Stimulated activated CD4-positive, alpha-beta T cell treated with anti-CD3 and anti-CD28 coated beads, Interleukin-12 subunit alpha, Interleukin-12 subunit beta, amount 100 ng/mL, for 48 hours (primary cell): Measurements from ENCODE around the gene TCHP.
"Not testable (repeated sequence)": the region's sequence is repeated elsewhere in the genome, so short reads cannot be mapped to it uniquely, and the experiment has no call there.

ENCODE experiments used
- DNase-seq, 3 donors: peaks; one replicate each; pipeline ENCODE4 v3.0.0-alpha.2; 2020; ENCODE audit warnings: low read depth in 2 of 3, low spot score in 1 of 3

TCHP gene

DNA sequence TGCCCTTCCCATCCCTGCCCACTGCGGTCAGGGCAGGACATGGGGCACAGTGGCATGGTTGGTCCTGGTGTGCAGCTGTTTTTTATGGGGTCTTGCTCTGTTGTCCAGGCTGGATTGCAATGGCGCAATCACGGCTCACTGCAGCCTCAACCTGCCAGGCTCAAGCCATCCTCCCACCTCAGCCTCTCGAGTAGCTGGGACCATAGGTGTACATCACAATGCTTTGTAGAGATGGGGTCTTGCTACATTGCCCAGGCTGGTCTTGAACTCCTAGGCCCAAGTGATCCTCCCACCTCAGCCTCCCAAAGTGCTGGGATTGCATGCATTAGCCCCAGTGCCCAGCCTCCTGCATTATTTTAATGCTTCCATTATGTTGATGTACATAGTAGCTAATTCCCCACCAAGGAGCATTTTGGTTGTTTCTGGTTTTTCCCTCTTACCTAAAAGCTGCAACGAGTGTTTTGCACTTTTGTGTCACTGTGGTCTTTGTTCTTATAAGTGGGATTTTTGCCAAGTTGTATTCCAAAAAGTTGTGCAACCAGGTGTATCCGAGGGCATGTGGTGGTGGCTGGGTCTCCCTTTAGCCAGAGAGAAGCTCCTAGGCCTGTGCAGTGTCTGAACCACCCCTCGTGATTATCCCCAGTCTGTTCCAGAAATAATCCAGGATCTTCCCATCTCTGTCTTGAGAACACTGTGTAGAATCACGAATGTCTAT is 10.3 kb downstream of the TCHP start:
- DNase-seq = no peak

DNA sequence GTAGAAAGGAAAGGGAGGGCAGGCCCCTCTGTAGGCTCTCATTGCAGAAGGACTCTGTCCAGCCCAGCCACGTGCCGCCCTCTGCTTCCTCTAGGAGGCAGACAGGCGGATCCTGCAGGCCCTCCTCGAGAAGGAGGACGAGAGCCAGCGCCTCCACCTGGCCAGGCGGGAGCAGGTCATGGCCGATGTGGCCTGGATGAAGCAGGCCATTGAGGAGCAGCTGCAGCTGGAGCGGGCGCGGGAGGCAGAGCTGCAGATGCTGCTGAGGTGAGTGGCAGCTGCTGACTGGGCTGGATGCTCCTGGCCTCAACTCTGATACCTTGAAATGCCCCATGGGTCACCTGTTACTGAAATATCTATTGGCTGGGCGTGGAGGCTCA is 10.9 kb downstream of the TCHP start:
- DNase-seq = peak in 1 of 3 donors; percentile 21

DNA sequence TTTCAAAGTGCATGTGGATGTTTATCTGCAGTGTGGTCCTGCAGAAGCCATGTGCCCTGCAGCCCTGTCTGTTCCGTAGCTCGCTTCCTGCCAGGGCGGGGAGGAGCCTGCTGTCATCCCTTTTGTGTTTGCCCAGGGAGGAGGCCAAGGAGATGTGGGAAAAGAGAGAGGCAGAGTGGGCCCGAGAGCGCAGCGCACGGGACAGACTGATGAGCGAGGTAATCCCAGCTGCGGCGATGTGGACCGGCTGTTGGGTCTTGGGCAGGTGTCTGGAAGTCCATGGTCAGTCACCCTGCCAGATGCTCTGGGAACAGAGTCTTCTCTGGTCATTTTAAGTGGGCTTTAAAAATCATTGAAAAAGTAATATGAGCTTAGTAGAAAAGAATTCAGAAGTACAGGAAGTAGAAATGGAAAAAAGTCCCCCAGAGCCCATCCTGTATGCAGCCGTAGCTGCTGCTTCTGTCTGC is 12.8 kb downstream of the TCHP start:
- no peak for DNase-seq

DNA sequence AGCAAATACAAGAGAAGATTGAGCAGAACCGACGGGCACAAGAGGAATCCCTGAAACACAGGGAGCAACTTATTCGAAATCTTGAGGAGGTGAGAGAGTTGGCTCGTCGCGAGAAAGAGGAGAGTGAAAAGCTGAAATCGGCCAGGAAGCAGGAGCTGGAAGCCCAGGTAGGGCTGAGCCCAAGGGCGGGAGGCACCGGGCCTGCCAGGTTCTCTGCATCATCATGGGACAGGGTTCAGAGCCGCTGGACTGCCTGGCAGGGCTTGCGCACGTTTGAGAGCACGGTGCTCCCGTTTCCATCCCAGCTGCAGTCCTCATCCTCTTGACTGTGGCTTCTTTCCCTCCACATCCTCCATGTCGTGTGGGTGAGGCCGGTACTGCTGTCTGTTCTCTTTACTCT is 14.4 kb downstream of the TCHP start:
- DNase-seq = no peak

DNA sequence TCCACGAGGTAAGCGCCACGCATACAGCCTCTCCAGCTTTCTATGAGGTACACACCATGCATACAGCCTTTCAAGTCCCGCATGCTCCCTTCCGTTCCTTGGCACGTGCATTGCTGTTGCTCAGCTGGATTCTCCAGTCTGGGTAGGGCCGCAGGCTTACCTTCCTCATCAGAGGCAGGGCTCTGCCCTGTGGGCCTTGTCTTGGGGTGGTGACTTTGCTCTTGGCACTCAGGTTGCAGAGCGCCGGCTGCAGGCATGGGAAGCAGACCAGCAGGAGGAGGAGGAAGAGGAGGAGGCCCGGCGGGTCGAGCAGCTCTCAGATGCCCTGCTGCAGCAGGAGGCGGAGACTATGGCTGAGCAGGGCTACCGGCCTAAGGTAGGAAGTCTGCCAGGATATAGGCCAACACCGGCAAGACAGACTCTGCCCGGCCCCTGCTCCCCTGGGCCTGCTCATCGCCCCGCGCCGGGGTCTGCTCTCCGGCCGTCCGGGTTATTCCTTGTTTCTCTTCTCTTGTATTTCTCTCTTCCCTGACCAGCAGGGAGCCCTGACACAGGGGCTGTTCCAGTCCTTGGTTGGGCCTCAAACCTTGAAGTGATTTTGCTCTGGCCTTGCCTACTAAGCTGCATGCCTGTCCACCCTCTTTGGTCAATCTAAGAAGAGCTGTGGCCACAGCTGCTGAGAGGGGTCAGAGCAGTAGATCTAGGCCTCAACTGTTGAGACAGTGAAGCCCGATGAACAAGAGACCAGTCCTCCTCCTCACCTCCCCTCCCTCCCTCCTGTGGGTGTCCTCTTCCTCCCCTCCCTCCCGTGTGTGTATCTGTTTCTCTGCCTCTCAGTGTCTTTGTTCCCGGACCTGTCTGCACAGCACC is 15.3 kb downstream of the TCHP start:
- no peak for DNase-seq

DNA sequence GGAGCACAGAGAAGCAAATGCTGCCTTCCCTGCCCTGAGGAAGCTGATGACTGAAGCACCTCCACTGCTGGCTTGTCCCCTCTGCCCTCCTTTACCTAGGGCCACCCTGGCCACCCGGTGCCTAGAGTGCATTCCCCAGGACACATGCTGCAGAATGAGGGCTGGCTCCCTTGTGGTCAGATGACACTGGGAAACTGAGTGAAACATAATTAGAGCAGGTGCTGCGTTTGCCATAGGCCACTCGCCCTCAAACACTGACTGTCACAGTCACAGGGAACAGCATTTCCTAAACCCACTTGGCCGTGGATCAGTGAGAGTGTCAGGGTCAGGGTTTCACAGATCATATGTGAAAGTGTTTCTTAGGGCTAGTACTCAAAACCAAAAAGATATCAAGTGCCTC is 16.0 kb downstream of the TCHP start:
- no peak for DNase-seq

DNA sequence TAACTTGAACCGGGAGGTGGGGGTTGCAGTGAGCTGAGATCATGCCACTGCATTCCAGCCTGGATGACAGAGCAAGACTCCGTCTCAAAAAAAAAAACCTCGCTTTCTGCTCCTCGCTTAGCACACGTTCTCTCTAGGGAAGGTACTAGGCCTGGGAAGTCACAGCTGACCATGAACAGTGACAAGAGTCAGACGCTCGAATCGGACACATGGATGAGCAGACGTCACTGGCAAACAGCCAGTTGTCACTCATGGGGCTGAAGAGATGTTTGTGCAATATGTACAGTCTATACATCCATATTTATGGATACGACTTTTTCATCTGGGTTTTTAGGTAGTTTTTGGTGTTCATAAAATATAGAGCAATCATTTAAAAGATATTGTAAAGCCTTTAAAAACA is 19.4 kb downstream of the TCHP start:
- no peak for DNase-seq

DNA sequence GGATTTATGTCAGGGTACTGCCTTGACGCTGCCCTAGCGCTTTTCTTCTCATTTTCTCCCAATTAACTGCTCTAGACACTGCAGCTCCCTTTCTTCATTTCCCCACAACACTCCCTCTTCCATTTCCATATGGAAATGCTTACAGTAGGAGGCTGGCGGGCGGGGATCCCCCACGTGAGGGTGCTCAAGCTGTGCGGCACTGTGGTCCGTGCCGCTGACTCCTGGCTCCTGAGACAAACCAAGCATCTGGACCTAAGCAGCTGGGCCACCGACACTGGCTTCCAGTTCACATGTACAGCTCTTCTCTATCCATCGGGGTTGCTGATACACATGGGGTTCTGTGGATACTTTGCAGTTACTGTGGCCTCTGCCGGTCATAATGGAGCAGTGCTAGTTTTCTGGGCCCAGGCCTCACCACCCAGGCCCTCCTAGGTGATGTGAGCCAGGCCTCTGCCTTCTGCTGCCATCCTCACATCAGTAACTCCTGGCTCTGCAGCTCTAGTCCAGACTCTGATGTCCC is 20.2 kb downstream of the TCHP start:
- DNase-seq = no peak

DNA sequence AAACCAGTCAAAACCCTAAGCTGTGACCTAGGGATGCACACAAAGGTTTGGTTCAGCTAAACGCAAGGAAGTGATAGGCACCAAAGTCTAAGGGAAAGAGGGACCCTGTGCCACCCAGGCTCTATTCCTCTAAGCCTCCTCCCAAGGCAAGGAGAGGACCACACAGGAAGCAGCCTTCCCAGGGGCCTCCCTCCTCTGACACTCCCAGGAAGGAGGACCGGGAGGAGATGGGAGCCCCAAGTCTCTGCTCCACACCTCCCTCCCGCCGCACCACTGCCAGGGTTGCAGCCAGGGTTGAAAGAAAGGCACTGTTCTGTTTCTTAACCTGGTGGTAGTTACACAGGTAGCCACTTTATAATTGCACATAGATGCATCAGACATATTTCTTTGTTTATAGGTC is 21.9 kb downstream of the TCHP start:
- DNase-seq = no peak

DNA sequence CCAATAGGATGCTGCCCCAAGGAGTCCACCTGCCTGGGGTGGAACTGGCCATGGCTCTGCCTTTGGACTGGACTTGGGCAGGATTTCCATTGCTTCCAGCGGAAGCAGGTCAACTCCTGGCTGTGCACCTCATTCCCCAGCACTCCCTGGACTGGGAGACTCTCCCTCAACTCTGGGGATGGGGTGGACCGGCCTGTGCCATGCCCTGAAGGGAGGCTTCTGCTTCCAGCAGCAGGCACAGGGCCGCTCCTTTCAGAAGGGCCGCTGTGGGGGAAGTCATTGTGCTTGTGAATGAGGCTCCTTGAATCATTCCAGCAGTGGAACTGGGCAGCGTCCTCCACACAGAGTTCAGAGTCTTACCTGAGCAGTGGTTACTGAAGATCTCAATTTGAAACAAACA is 23.0 kb downstream of the TCHP start:
- DNase-seq = no peak

DNA sequence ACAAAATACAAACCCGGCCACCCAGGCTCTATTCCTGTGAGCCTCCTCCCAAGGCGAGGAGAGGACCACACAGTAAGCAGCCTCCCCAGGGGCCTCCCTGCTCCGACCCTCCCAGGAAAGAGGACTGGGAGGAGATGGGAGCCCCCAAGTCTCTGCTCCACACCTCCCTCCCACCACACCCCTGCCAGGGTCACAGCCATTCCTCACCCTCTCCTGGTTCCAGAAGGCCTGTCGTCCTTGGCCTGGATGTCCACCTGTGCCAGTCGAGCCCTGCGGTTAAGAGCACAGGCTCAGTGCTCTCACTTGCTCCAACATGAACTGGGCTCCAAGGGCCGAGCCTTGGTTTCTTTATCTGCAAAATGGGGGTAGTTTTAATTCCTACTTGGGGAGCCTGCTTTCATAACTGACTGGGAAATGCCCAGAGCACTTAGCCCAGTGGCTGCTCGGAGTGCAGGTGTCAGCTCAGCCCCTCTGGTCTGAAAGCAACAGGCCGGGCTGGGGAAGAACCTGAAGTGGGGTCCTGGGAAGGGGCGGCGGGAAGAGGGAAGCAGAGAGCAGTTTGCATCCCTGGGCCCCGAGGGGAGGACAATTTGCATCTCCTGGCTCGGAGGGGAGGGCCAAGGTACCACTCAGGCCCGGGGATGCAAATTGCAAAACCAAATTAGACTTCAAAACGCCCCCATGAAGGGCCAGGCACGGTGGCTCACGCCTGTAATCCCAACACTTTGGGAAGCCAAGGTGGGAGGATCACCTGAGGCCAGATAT is 23.6 kb downstream of the TCHP start:
- DNase-seq = no peak

DNA sequence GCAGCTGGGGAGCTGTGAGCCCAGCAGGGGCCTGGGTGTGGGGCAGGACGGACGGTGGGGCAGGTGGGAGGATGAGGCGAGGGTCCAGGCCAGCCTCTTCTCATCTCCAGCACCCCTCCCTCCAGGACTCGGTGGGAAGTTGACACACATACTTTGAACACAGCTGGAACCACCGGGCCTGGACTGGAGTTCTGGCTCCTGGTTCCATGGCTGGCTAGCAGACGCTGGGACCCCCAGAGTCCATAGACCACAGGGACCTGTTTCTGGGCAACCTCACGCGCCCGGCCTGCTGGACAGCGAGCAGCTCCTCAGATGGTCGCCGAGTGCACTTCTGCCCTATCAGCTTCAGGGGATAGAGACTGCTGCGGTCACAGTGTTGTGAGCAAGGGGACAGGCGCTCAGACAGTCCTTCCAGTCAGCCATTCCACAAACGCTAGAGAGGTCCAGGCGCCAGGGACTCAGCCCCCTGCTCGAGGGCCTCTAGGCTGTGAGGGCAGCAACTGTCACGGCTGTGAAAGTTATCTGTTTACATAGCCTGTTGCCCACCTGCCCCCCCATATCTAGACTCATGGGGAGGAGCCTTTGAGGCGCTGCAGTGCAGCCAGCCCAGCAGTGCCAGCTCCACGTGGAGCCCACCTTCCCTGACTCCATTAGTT is 25.2 kb downstream of the TCHP start:
- DNase-seq = no peak

DNA sequence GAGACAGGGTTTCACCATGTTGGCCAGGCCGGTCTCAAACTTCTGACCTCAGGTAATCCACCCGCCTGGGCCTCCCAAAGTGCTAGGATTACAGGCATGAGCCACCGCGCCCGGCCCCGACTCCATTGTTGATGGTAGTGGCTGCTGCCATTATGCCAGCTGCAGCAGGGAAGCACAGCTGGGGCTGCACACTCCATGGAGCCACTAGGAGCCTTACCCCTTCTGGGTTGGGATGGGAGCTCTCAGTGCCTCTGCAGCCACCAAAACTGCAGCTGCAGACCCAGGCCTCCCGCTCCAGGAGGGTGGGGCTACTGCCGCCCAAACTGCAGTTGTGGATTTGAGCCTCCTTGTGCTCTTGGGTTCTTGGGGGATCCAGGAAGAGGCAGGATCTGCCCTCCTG is 25.9 kb downstream of the TCHP start:
- DNase-seq = no peak

DNA sequence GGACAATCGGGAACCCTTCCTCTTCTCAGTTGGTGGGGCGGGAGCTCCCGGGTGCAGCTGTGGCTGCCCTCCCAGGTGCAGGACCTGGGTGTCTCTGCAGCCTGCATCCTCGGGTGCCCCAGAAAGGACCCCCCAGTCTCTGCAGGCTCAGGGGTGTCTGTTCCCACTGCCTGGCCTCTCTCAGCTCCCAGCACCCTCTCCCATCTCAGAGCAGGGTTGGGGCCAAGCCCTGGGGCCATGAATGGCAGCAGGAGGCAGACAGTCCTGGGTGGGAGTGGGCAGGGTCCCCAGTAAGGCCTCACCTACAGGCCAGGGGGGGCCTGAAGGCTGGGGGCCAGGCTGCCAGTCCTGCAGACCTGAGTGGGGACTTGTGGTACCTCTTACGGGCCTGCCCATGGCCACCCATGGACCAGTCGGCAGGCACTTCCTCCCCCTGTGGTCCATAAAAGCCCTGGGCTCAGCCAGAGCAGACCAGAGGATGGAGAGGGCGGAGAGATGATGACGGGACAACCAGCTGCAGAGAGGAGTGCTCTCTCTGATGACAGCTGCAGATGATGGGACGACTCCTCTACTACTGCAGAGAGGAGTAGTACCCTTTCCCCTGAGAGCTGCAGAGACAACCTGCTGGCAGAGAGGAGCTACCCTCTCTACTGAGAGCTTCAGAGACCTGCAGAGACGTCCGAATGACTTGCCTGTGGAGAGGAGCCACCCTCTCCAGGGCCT is 26.6 kb downstream of the TCHP start:
- no peak for DNase-seq

DNA sequence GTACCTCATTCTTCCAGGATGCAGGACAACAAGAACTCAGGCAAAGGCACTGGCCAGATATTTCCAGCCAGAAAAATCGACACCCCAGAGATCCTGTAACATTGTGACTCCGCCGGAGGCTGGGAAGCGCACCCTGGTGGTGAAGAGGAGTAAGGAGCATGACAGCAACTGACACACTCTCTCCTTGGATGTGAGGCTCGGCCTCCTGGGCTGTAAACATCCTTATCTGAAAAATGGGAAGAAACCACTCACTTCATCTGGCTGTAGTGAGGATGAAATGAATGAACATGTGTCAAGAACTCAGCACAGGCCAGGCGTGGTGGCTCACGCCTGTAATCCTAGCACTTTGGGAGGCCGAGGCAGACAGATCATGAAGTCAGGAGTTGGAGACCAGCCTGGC is 27.5 kb downstream of the TCHP start:
- DNase-seq = peak; percentile 6 to 30 (median 16)

DNA sequence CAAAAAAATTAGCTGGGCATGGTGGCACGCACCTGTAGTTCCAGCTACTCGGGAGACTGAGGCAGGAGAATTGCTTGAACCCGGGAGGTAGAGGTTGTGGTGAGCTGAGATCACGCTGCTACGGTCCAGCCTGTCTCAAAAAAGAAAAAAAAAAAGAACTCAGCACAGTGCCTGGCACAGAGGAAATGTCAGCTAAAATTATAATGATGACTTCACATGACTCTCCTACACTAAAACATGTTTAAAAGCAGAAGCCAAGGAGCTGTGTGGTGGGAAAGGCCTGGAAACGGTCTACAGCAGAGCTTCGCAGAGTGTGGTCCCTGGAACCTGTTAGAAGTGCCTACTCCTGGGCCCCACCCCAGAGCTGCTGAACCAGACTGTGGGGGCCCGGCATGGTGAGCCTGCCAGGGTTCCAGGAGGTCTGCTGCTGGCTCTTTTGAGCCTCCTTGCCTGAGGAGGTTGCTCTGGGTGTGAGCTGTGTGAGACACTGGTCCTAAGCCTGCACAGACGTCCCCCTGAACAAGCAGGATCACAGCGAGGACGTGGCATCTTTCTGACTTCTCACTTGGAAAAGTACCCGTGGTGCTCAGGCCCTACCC is 28.1 kb downstream of the TCHP start:
- no peak for DNase-seq

DNA sequence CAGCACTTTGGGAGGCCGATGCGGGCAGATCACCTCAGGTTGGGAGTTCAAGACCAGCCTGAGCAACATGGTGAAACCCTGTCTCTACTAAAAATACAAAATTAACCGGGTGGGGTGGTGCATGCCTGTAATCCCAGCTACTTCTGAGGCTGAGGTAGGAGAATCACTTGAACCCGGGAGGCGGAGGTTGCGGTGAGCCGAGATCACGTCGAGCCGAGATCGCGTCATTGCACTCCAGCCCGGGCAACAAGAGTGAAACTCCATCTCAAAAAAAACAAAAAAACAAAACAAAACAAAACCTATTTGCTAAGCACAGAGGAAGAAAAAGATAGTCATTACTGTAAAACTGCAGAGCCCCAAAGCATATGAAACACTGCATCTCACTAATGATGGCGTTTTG is 29.3 kb downstream of the TCHP start:
- not testable (repeated sequence) for DNase-seq

DNA sequence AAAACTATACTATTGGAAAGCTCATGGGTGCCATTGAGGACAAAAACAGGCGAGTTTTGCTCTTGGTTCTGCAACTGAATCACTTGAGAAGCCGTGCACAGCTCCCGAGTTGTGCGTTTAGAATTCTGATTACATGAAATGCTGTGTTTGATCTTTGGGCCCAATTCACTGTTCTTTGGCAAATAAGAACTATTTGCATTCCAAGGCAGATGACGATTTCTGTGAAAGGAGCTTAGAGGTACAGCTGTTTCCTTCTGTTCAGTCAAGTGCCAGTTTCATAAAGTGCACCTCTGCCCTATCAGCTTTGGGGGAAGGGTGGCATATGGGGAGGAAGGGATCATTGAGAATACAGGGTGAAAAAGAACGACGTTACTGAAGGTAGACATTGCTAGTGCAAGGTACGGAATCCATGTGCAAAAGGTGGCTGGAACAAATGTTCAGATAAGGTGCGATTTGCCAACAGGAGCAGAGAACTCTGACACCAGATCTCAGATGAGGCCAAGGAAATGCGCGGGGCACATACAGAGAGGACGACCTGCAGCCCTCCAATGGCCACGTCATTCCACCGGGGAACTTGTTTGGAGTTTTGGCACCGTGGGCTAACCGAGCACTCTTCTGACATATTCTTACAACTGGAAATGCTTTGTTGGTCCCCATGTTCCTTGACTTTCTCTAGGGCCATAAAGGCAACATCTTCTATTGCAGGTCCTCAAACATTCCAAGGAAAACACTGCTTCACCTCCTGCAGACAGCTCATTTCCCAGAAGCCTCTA is 30.1 kb downstream of the TCHP start:
- no peak for DNase-seq

DNA sequence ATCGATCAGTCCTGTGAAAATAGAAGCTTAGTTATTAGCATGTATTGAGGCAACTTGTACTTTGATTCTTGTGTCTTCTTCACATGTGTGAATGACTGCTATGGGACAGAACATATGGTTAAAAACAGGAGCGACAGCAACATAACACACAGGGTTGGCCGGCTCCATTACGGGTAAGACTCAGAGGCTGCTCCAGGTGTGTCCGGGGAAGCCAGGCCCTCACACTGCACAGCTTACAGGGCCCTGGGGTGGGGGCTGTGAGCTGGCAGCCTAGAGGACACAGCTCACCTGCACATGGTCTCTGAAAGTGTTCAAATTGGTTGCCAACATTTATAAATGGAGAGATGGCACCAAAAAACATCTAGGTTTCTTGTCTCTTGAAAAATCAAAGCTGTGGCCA is 31.1 kb downstream of the TCHP start:
- no peak for DNase-seq
